H7 (cell line): ENCODE results near the gene NEURL3. TPM values are rescaled to one million over a fixed set of nuclear protein-coding genes. Genes with fewer than 3 reads are reported as not detected.
A peak's percentile ranks its signal among the peaks of the same experiment; 100 is the strongest.

Experiments
- DNase-seq: peaks from one replicate; pipeline ENCODE4 v3.0.0; 2012
- H3K27me3 ChIP-seq: 2 replicates; pipeline ENCODE4 v1.6.0; 2011; ENCODE audit warnings: mild to moderate bottlenecking, low read length; ENCODE audit not compliant: control insufficient read depth, insufficient read depth
- H3K36me3 ChIP-seq: replicated peaks from 2 replicates; pipeline ENCODE4 v1.5.1; 2011; ENCODE audit warnings: low read length; ENCODE audit not compliant: control insufficient read depth, insufficient read depth
- H3K4me3 ChIP-seq: 2 replicates; pipeline ENCODE4 v1.5.1; 2011; ENCODE audit warnings: low read depth, mild to moderate bottlenecking, control low read depth, low read length, moderate library complexity; ENCODE audit not compliant: insufficient read depth
- total RNA-seq: library from RNA; depleted of rRNA; stranded (reverse); fragments of >200 nt; shearing (Covaris generic); gene quantifications from 2 replicates; pipeline ENCODE4 v1.2.3, GENCODE V29; 2014

NEURL3 gene
- total RNA-seq, 1 experiment from 2014 or later, result 0.10 TPM

DNA sequence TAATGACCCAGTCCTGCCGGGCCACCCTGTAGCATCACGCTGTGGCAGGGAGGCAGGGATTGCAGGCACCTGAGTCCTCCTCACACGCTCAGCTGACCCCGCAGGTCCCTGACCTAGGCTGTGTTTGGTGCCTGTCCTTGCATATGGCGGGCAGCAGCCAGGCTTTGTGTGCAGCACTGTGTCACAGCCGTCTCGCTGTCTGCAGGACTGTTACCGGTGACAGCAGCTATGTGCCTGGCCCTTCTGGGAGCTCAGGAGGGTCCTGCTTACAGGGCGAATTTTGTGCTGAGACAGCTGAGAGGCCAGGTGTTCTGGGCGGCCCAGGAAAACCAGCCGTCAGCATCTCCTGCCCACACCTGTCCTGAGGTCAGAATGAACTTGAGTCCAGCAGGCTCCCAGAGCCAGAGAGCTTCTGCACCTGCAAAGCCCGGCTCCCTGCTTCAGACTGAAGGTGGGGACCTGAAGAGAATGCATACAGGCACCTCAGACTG lies 21.0 kb upstream of the NEURL3 start:
- DNase-seq, result peak; percentile 32

DNA sequence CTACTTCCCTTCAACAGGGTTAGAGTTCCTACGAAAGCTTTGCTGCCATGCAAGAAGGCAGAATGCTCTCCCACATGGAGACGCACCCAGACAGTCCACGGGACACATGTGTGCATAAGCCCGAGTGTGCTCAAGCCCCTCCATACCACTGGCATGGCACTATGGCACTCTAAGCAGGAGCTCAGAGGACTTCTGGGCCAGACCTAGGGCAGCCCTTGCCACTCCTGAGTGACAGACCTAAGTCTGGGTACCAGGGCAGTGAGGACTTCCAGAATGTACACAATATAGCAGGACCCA lies 20.0 kb upstream of the NEURL3 start:
- Histone ChIP-seq H3K27me3 (peaks cover 8% of the 10 kb centered on the region), H3K36me3 (no peaks in the 10 kb centered on the region), H3K4me3 (no peak overlapping the region)
- DNase-seq, result peak; percentile 29

More for the DNA sequence above, 21.0 kb upstream of the NEURL3 start:
- H3K27me3 ChIP-seq, result peaks cover 8% of the 10 kb centered on the region
- H3K36me3 ChIP-seq, result no peaks in the 10 kb centered on the region
- no peak overlapping the region for H3K4me3 ChIP-seq

DNA sequence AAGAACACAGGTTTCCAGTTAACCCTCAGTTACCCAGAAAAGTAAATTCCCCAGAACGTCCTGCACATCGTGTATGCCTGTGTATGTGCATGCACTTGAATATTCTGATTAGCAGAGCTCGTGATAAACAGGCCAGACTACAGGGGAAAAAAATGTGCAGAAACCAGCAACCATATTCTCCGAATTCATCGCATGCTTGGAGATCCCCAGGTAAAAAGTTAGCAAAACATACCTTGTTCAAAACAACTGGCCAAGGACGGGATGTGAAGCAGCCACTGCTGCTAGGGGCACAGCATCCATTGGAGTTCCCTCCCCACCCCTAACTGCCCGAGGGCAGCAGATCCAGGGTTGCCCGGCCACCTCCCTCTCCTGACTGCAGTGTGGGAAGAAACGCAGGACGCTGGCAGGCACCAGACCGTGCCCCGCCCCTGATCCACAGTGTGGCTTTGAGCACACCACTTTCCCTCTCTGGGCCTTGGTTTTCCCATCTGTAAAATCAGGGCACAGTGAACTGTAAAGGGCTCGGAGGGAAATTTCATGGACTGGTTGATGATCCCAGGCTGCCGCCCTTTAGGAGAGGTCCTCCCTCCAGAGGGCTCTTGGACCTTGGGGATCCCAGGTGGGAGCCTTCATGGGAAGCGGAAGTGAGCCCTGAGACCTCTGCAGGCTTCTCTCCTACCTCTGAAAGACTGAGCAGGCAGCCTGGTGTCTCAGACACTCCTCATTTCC lies 19.5 kb upstream of the NEURL3 start:
- Histone ChIP-seq H3K36me3 (no peaks in the 10 kb centered on the region), H3K4me3 (no peak overlapping the region), H3K27me3 (peaks cover 8% of the 10 kb centered on the region)
- DNase-seq, result peak; percentile 25

DNA sequence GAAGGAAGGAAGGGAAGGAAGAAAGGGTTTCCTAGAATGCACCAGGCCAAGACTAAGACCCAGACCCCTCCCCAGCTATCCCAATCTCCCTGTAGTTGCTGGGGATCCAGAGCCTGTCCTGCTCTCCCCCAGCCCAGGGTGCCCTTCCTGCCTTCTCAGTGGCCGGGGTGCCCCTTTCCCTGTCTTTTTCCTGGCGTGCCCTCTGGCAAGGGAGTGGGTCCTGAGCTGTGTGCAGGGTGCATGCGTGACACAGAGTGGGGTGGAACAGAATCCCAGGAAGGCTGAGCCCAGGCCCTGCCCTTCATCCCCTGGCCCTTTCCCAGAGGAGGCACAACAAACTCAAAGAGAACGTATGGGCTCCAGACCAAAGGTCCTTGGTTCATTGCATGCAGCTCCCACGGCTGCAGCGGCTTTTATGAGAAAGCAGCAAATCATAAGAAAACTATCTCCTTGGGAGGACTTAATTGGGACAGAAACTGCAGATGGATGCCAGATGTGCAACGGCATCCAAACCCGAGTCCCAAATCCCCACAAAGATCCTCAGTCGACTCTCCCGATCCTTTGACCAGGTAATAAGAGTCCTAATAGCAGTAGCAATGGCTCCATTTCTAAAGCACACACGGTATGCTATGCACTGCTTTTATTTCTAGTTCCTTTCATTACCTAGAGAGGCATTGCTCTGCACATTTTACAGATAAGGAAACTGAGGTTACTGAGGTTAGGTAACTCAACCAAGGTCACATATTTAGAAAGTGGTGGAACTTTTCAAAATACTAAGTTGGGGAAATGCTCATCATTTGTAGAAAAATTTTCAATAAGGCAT lies 18.7 kb upstream of the NEURL3 start:
- peaks cover 7% of the 10 kb centered on the region for H3K27me3 ChIP-seq
- H3K4me3 ChIP-seq, result no peak overlapping the region
- no peaks in the 10 kb centered on the region for H3K36me3 ChIP-seq
- peak; percentile 10 for DNase-seq

DNA sequence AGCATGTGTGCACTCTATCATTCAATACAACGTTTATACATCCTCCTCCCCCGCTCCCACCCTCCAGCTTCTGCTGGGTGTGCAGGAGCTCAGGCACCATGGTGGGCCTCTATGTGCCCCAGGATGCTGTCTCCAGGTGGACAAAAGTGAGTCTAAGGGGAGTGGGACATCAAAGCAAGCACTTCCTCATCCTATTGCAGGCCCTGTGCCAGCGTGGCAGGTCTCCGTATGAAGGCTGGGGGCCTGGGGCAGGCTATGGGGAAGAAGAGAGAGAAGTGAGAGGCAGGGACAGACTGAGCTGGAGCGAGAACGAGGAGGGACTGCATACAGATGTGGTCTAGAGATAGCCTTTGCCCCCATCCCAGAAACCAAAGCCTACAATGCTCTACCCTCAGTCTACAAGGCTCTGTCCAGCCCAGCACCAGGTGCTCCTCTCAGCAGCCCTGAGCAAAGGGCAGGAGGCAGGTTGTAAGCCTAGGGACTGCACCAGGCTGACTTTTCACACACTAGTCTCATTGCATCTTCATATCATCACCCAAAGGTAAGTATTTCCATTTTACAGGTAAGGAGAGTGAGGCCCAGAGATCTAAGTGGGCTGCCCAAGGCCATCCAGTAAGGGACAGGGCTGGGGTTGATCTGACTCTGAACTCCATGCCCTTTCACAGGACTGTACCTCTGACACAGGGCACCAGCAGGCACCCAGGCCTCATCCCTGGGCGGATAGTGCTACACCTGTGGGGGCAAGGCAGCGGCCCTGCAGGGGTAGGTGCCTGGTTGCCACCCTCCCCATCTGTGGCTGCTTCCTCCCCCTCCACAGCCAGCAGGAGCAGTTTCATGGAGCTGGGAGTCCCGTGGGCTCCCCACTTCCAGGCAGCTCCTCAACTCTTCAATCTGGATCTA lies 17.4 kb upstream of the NEURL3 start:
- Histone ChIP-seq H3K4me3 (no peak overlapping the region), H3K36me3 (no peaks in the 10 kb centered on the region), H3K27me3 (peaks cover 5% of the 10 kb centered on the region)
- peak; percentile 5 for DNase-seq

DNA sequence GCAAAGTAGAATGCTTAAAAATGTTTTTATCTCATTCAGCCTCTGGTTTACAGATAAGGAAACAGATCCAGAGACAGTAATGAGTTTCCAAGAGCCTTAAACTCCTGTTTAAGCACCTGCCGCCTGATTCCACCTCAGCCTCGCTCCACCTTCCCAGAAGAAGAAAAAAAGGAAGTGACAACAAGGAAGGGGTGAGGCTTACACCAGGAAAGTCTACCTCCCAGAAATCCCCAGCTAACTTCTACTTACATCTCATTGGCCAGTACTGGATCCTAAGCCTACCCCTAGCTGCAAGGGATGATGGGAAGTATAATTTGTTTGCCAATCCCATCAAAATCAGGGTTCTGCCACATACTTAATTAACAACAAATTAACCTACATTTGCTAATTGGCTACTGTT lies 16.1 kb upstream of the NEURL3 start:
- Histone ChIP-seq H3K36me3 (no peaks in the 10 kb centered on the region), H3K4me3 (no peak overlapping the region), H3K27me3 (no peaks in the 10 kb centered on the region; the same call in none of the 2 replicates)
- DNase-seq, result peak; percentile 12

DNA sequence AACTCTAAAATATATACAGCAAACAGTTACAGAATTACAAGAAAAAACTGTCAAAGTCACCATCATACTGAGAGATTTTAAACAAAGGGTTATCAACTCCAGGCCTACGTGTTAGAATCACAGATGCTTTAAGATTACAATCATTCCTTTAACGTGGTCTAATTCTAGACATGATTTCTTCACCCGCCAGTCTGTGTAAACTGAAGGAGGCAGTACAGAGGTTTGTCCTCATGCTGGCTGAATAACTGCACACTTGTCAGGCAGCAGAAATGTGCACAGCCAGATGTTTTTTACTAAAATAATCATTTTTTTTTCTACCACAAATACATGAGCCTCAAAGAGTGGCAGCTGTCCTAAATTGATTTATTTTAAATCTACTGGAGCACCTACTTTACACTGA lies 15.5 kb upstream of the NEURL3 start:
- no peak overlapping the region for H3K4me3 ChIP-seq
- H3K27me3 ChIP-seq, result no peaks in the 10 kb centered on the region; the same call in 1 of the 2 replicates
- DNase-seq, result no peak
- no peaks in the 10 kb centered on the region for H3K36me3 ChIP-seq

DNA sequence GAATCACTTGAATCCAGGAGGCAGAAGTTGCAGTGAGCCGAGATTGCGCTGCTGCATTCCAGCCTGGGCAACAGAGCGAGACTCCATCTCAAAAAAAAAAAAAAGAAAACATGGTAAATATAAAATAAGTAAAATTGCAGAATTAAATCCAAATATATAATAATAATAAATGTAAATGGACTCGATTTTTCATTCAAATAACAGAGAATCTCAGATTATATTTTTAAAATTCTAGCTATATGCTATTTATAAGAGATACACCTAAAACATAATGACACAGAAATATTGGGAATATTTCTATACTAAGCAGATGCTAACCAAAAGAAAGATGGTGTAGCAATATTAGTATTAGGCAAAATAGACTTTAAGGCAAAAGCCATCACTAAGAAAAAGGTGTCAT lies 15.1 kb upstream of the NEURL3 start:
- no peaks in the 10 kb centered on the region for H3K36me3 ChIP-seq
- no peaks in the 10 kb centered on the region; the same call in 1 of the 2 replicates for H3K27me3 ChIP-seq
- DNase-seq, result no peak
- H3K4me3 ChIP-seq, result no peak overlapping the region

DNA sequence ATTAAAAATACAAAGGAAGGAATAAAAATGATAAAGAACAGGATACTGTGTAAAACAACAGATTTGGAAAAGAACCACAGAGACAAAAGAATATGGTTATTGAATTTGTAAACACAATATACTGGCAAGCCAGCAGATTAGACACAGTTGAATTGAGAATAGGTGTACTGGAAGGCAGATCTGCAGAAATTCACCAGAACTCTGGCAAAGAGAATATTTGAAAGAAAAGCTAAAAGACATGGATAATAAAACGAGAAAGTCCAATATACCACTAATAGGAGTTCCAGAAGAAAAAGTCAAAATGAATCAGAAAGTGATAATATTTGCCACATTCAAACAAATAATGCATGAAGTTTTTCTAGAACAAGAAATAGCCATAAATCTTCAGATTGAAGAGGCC lies 11.9 kb upstream of the NEURL3 start:
- no peaks in the 10 kb centered on the region for H3K36me3 ChIP-seq
- no peak overlapping the region for H3K4me3 ChIP-seq
- H3K27me3 ChIP-seq, result no peaks in the 10 kb centered on the region
- DNase-seq, result no peak

DNA sequence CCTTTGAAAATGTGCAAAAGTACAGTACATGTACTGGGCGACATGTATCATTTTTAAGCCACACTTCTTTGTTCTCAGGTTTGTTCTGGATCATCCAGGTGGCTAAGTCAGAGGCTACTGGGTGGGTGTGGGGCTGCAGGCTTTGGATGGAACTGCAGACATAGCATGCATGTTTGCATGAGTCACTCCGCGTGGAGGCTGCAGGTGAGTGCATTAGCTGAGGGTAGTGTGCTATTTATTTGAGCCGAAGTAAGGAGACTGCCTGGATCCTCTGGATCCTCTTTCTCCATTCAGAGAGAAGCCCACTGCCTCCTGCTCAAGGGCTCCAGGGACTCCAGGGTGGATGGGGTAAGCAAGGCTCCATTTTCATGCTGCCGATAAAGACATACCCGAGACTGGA lies 9.4 kb upstream of the NEURL3 start:
- no peak for DNase-seq
- Histone ChIP-seq H3K27me3 (peaks cover 2% of the 10 kb centered on the region; the same call in 1 of the 2 replicates), H3K36me3 (no peaks in the 10 kb centered on the region), H3K4me3 (no peak overlapping the region)

DNA sequence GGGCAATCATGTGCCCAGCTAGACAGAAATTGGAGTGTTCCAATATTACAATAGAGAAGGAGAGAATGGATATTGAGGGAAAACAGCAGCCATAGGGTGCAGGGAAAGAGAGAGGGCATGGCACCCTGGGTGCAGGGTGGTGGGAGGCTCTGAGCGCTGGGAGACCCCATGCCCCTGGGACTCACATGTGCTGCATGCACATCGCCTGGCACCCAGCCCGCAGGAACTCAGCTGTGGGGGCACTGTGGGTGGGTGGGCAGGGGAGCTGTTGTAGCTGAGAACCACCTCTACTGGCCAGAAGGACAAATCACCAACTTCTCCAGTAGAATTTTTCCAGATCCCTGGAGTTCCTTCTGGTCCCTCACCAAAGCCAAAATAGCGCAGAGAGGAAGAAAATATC lies 7.2 kb upstream of the NEURL3 start:
- Histone ChIP-seq H3K27me3 (peaks cover 8% of the 10 kb centered on the region), H3K36me3 (no peaks in the 10 kb centered on the region), H3K4me3 (no peak overlapping the region)
- no peak for DNase-seq

DNA sequence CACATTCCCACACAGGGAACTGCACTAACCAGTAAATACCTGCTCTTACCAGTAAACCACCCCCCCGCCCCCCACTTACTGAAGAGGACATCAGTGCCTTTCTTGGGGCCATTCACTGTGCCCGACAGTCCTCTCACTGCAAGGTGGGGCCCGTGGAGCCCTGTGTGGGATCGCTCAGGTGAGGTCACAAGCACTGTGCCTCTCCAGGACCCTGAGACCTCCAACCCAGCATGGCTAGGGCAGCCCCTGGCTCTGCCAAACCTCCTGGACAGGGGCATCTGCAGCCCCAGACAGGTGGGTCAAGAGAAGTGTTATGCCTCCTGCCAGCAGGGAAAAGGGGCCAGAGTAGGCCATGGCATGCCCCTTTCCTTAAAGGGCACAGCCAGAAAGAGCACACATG lies 6.7 kb upstream of the NEURL3 start:
- Histone ChIP-seq H3K36me3 (no peaks in the 10 kb centered on the region), H3K4me3 (no peak overlapping the region), H3K27me3 (peaks cover 8% of the 10 kb centered on the region)
- DNase-seq, result no peak

DNA sequence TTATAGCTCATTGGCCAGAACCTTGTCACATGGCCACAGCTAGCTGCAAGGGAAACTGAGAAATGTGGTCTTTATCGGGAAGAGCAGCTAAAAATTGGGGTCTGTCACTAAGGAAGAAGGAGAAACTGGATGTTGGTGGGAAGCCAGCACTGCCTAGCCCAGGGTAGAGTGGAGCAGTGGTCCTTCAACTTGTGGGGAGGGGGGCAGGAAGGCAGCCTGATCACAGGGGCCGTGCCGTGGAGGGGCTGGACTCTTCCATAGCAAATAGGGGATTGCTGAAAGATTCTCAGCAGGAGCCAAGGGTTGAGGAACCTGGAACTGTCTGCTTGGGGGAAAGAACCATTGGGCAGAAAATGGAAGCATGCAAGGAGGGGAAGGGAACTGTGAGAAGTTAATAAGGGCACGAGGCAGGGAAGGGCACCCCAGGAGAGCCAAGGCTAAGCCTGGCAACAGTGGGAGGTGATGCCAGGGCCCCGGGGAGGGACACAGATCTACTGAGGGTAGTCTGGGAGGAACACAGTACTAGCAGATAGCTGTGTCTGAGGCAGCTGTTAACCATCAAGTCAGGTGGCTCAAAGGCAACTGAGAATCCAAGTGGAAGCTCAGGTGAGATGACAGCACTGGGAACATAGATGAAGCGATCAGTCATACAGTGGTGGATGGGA lies 5.9 kb upstream of the NEURL3 start:
- no peaks in the 10 kb centered on the region for H3K36me3 ChIP-seq
- peaks cover 8% of the 10 kb centered on the region for H3K27me3 ChIP-seq
- no peak overlapping the region for H3K4me3 ChIP-seq
- no peak for DNase-seq

DNA sequence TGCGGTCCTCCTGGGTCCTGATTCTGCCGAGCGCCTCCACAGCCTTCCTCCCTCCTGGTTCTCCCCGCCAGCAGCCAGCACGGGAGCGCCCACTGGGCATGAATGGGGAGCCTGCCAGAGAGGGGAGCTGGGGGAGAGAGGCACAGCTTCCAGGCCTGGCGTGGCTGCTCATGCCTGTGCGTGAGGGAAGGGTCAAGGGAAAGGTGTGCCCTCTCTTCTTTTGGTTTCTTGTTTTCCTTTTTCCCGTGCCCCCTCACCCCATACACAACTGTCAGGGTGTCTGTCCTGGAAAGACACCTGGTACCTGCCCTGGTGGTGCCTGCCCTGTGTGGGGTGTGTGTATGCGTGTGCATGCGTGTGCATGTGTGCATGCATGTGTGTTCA lies 4.7 kb upstream of the NEURL3 start:
- Histone ChIP-seq H3K27me3 (peaks cover 8% of the 10 kb centered on the region), H3K4me3 (peak overlapping the region; percentile 10; the same call in 1 of the 2 replicates), H3K36me3 (no peaks in the 10 kb centered on the region)
- no peak for DNase-seq
